ENCODE results near the gene ATP6V1C2. TPM values are rescaled to one million over a fixed set of nuclear protein-coding genes. Genes with fewer than 3 reads are reported as not detected.

Gene ATP6V1C2
- total and polyA plus RNA-seq, 2 of the 4 experiments (the other 2 are of a cell fraction): not detected

DNA sequence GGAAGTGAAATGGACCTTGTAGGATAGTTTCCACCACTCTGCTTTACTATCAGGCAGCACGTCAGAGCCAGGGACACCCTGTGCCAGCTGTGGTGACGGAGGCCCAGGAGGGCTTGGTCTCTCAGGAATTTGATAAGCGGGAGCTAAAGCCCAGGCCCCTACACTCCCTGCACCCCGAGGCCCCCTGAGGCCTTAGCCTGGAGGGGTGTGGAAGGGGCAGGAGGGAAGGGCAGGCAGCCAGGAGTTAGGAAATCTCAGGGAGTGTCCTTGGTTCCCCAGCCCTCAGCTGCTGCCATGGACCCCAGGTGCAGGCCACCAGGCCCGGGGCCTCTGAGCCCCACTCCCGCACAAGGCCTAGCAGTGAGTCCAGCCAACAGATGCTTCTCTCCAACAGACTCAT lies 53.0 kb downstream of the ATP6V1C2 start:
- no peak overlapping the region for H2AFZ ChIP-seq (replicated peaks; ENCODE audit: low read length, poor library complexity)
- no peak overlapping the region for H2BK15ac ChIP-seq (ENCODE audit: low read depth, low read length)
- intact Hi-C loops (cut with micrococcal nuclease): no loop called here
- H3K27ac ChIP-seq (ENCODE audit: insufficient read depth, low read length): no peak overlapping the region
- no peak overlapping the region for H3K4me2 ChIP-seq (ENCODE audit: low read depth, low read length)
- H4K91ac ChIP-seq (ENCODE audit: insufficient read depth, low read depth, low read length): no peak overlapping the region
- no peak overlapping the region for H2AK5ac ChIP-seq (ENCODE audit: low read depth, low read length)
- H3K4me3 ChIP-seq (ENCODE audit: insufficient read depth, low read depth, low read length): no peak overlapping the region
- ATAC-seq (ENCODE audit: low read depth): peak; percentile 8
- no peaks in the 10 kb centered on the region for H3K9me3 ChIP-seq (ENCODE audit: control insufficient read depth, insufficient read depth, low read length)
- 100% methylated on average over 1 of the region's 6 CpGs; no CpG with 5 or more reads in 1 of the 2 experiments for WGBS, 2 experiments (ENCODE audit: extremely low coverage in 2 of 2, insufficient read length in 1 of 2)
- H3K23ac ChIP-seq (ENCODE audit: low read depth, low read length): no peak overlapping the region
- H2BK5ac ChIP-seq (ENCODE audit: low read depth, low read length, poor library complexity, severe bottlenecking): no peak overlapping the region
- no peak overlapping the region for H3K14ac ChIP-seq (replicated peaks; ENCODE audit: low read depth, low read length)
- H3K9me1 ChIP-seq (ENCODE audit: insufficient read depth, low read length): no peaks in the 10 kb centered on the region
- peaks cover 12% of the 10 kb centered on the region; the same call in 1 of the 2 replicates for H3K27me3 ChIP-seq (ENCODE audit: control insufficient read depth, insufficient read depth, low read length)
- CTCF ChIA-PET: no interaction called here
- no peak overlapping the region for H3K4ac ChIP-seq (ENCODE audit: low read depth, low read length)
- H4K5ac ChIP-seq (ENCODE audit: low read depth, low read length): no peak overlapping the region
- H3K18ac ChIP-seq (ENCODE audit: low read depth, low read length): no peak overlapping the region
- H3K9ac ChIP-seq (ENCODE audit: low read depth, low read length): no peak overlapping the region
- no peak for DNase-seq
- in situ Hi-C loops (cut with MboI; ENCODE audit: low sequenced_read_pairs): no loop called here
- no peaks in the 10 kb centered on the region; the same call in 1 of the 2 replicates for H4K20me1 ChIP-seq (ENCODE audit: insufficient read depth, low read length)
- H4K8ac ChIP-seq (ENCODE audit: low read depth in 2 of 2, low read length in 2 of 2): no peak overlapping the region
- H2BK120ac ChIP-seq (ENCODE audit: low read depth, low read length): no peak overlapping the region
- no peak overlapping the region for H2BK20ac ChIP-seq (ENCODE audit: low read depth, low read length)
- TF ChIP-seq RFX5 (IDR thresholded peaks at IDR 0.05; ENCODE audit: low read depth, low read length) (no peak), MXI1 (IDR thresholded peaks at IDR 0.05; ENCODE audit: borderline replicate concordance, low read depth, low read length) (no peak), MAFK (IDR thresholded peaks at IDR 0.05; ENCODE audit: low read depth, low read length) (no peak), SMC3 (IDR thresholded peaks at IDR 0.05; ENCODE audit: low read depth, low read length) (no peak), CHD1 (IDR thresholded peaks at IDR 0.05; ENCODE audit: low read depth, low read length) (no peak), NFE2L2 (IDR thresholded peaks at IDR 0.05; ENCODE audit: low read depth, low read length) (no peak), MAZ (IDR thresholded peaks at IDR 0.05; ENCODE audit: borderline replicate concordance, low read depth, low read length) (no peak), RCOR1 (IDR thresholded peaks at IDR 0.05; ENCODE audit: insufficient replicate concordance, low read length) (no peak), RAD21 (IDR thresholded peaks at IDR 0.05; ENCODE audit: low read length) (no peak)
- TF ChIP-seq, protein P1, sequence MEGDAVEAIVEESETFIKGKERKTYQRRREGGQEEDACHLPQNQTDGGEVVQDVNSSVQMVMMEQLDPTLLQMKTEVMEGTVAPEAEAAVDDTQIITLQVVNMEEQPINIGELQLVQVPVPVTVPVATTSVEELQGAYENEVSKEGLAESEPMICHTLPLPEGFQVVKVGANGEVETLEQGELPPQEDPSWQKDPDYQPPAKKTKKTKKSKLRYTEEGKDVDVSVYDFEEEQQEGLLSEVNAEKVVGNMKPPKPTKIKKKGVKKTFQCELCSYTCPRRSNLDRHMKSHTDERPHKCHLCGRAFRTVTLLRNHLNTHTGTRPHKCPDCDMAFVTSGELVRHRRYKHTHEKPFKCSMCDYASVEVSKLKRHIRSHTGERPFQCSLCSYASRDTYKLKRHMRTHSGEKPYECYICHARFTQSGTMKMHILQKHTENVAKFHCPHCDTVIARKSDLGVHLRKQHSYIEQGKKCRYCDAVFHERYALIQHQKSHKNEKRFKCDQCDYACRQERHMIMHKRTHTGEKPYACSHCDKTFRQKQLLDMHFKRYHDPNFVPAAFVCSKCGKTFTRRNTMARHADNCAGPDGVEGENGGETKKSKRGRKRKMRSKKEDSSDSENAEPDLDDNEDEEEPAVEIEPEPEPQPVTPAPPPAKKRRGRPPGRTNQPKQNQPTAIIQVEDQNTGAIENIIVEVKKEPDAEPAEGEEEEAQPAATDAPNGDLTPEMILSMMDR (conservative IDR thresholded peaks at IDR 0.05; ENCODE audit: low read depth, low read length): no peak
- TF ChIP-seq, protein P2, sequence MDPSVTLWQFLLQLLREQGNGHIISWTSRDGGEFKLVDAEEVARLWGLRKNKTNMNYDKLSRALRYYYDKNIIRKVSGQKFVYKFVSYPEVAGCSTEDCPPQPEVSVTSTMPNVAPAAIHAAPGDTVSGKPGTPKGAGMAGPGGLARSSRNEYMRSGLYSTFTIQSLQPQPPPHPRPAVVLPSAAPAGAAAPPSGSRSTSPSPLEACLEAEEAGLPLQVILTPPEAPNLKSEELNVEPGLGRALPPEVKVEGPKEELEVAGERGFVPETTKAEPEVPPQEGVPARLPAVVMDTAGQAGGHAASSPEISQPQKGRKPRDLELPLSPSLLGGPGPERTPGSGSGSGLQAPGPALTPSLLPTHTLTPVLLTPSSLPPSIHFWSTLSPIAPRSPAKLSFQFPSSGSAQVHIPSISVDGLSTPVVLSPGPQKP (IDR thresholded peaks at IDR 0.05; ENCODE audit: borderline replicate concordance, low read depth, low read length): no peak
- peaks cover 3% of the 10 kb centered on the region; the same call in 1 of the 2 replicates for H3K36me3 ChIP-seq (ENCODE audit: control insufficient read depth, insufficient read depth, low read length)
- no peak overlapping the region for H3K56ac ChIP-seq (ENCODE audit: extremely low read depth, insufficient read depth, low read length)
- POLR2A ChIA-PET (ENCODE audit: unreplicated experiment): no interaction called here
- no peaks in the 10 kb centered on the region for H3K79me1 ChIP-seq (ENCODE audit: low read depth in 1 of 2, low read length in 2 of 2)
- BruUV-seq (replicated peaks): no TSS peak
- dilution Hi-C loops (cut with HindIII; ENCODE audit: low sequenced_read_pairs, unreplicated experiment): no loop called here
- H3K4me1 ChIP-seq (ENCODE audit: control insufficient read depth, insufficient read depth, low read length): no peaks in the 10 kb centered on the region
- H2AK9ac ChIP-seq (replicated peaks; ENCODE audit: low read depth, low read length, poor library complexity): no peak overlapping the region
